GM19240 (cell line): Measurements from ENCODE around the gene PTPRN2.

ENCODE experiments used
- DNase-seq: peaks from one replicate; pipeline ENCODE4 v3.0.0; 2011; ENCODE audit warnings: low spot score; ENCODE audit not compliant: insufficient read length

Gene PTPRN2

DNA sequence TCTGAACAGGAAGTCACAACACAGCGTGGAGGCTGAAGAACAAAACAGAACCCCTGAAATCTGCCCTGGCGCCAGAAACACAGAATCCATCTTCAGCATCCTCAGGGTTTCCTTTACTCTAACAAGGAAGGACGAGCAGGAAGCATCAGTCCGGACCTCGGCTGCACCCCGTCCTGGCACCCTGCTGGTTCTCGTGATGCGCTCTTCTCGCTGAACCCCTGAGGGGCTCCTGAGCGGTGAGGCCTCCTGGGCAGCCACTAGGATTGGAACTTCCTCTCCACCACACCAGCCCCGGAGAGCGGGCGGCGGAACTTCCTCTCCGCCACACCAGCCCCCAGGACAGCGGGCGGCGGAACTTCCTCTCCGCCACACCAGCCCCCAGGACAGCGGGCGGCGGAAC lies 461.9 kb downstream of the PTPRN2 start:
- DNase-seq, result no peak

DNA sequence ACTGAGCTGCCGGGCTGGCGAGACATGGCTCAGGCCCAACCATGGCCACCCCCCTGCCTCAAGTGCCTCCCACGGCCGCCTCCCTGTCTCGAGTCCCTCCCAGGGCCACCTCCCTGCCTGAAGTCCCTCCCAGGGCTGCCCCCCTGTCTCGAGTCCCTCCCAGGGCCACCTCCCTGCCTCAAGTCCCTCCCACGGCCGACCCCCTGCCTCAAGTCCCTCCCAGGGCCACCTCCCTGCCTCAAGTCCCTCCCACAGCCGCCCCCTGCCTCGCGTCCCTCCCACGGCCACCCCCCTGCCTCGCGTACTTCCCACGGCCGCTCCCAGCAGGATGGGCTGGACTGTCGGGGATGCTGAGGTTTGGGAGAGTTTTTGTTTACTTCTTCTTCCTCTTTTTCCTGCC lies 462.5 kb downstream of the PTPRN2 start:
- no peak for DNase-seq

DNA sequence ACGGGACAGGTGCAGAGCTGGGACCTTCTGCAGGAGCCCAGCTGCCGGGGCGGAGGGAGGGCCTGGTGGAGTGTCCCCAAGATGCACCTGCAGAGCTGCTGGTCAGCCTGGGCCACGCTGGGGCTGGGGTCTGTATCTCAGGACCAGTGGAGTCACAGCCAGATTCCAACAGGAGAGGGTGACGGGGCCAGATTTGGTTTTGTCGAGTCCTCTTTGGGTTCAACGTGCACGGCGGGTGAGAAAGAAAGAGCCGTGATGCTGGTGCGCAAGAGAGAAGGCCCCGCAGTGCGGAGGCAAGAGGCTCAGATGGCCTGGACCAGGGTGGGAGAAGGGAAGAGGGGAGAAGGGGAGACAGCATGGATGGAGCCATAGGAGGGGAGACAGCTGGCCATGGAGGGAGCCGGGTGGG lies 462.9 kb downstream of the PTPRN2 start:
- DNase-seq, result no peak

DNA sequence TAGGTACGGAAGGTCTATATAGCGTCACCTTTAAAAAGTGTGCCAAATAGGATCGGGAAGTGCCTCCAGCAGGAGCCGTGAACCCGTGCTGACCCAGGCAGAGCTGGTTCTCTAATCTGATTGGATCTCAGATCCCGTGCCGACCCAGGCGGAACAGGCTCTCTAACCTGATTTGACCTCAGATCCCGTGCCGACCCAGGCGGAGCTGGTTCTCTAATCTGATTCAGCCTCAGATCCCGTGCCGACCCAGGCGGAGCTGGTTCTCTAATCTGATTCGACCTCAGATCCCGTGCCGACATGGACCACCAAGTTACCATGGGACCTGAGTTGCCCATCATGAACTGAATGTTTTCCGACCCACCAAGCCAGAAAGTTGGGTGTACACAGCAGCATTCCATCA lies 463.9 kb downstream of the PTPRN2 start:
- DNase-seq, result no peak

DNA sequence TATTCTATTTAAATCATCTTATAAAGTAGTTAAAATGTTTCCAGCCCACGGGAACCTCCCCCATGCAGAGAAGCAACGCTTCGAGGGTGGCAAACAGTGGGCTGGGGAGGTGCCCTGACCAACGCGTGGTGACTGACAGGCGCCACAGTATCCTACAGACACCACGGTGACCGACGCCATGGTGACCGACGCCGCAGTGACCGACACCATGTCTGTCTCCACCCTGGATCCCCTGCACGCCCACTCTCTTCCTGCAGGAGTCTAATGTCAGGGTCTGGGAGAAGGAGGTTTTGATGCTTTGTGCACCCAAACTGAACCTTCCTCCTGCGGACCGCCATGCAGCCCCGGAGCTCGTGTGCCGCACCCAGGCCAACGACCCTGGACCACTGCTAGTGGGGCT lies 464.4 kb downstream of the PTPRN2 start:
- no peak for DNase-seq

DNA sequence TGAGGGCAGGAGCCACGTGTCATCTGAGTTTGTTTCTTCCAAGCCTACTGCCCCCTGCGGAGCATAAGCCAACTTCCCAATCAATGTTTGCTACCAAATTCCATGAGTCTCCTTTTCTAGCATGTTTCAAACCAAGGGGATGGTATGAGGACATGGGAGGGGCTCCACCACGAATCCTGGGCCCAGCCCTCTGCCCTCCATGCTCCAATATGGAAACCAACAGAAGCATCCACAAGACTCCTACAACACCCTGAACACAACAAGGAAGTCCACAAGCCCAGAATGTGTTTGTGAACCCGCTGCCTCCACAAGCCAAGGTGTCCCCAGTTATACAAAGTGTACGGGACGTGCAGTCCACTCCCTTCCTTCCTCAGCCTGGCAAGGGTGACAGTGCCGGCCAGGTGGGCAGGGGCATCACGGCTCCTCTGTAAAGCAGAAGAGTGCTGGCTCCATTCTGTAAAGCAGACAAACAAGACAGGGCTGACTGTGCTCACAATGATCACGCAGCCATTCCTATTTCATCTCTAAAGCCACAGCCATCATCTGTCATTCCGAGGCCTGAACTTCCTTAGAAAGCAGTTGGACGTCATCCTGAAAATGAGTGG lies 466.1 kb downstream of the PTPRN2 start:
- no peak for DNase-seq

DNA sequence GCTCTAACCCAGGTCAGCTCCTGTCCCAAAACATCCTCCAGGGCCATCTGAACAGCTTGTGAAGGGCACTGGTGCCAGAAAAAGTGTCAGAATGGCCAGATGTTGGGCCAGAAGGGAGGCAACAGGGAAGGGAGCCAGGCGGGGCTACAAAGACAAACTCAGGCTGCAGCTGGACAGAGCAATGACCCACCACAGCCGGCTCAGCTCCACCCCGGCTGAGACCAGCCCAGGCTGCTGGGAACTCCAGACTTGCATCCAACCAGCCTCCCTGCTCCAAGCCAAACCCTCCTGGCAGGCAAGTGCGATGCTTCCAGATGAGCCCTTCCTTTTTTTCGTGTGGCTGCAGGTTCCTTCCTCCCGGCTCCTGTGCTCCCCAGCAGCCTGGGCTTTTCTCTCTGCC lies 466.9 kb downstream of the PTPRN2 start:
- no peak for DNase-seq

DNA sequence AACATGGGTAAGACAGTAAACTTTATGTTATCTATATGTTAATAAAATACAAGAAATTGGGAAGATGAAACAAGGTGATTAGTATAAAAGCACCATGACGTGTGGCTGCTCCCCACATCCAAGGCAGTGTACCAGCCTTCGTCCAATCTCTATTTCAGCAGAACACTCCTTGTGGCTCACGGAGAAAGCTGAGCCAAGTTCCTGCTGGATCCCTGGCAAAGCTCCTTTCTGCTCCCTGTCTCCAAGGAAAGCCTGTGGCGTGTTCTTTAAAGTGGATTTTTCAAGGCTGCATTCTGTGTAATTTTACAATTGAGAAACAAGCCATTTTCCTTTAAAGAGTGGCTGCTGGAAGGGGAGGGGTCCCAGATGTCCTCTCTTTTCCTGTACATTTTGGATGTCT lies 467.3 kb downstream of the PTPRN2 start:
- DNase-seq, result no peak

DNA sequence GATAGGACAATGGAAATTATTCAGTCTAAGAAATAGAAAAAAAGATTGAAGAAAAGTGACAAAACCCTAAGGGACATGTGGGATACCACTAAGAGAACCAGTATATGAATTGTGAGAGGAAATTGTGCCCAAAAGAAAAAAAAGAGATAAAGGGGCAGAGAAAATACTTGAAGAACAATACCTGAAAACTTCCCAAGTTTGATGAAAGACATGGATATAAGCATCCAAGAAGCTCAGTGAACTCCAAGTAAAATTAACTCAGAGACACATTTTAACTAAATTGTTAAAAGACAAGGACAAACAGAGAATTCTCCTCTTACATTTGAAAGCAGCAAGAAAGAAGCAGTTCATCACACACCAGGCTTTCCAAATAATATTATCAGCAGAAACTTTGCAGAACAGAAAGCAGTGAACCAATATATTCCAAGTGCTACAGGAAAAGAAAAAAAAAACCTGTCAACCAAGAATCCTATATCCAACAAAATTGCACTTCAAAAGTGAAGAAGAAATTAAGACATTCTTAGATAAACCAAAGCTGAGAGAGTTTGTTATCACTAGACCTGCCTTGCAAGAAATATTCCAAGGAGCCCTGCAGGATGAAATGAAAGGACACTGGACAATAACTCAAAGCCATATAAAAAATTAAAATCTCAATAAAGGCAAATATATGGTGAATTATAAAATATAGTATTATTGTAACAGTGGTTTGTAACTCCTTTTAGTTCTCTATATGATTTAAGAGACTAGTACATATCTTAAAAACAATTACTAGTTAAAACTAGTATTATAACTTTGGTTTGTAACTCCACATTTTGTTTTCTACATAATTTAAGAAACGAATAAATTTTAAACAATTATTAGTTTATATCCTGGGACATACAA lies 470.0 kb downstream of the PTPRN2 start:
- DNase-seq, result no peak

DNA sequence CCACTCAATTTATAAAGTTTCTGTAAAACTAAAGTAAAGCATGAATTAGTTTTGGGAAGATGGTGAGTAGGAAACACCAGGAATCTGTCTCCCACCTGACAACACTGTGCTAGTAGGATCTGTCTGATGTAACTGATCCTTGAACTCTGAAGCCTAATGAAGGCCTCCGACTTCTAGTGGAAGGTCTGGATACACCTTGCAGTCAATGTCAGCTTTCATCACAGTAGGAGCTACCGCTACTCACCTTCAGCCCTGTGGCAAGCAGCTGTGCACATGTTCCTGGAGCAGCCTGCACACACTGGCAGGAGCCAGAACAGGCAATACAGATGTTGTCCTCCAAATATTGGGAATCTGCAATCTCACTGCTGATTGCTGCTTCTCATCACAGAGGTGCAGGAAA lies 471.4 kb downstream of the PTPRN2 start:
- no peak for DNase-seq

DNA sequence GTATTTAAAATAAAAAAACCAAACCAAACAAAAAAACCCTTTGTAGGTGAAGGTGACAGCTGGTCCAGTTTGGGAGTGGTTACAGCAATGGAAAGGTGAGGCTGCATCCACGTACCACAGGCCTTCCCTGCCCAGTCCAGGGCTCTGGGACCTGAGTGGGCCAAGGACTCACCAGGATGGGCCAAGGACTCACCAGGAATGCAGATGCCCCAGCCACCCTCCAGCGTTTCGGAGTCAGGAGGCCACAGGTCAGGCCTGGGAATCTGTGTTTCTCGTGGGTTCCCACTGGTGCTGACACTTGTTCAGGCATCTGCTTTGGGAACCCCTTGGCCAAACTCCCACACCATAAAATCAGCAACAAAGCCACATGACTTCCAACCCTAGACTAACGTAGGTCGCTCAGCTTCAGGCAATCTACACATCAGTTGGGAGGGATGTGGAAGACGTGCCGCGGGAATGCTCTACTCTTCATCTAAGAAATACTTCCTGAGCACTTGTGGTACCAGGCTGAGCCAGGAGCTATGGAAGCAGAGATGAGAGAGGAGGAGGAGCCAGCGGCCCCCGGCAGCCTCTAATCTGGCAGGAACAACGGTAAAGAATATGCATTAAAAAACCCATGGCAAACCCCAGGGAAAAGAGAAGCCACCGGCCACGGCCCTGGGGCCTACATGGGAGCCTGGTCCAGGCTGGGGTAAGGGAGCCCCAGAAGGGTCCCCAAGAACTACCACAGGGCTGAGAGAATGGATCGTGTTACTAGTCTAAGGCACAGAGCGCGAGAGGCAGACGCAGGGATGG lies 473.4 kb downstream of the PTPRN2 start:
- no peak for DNase-seq

DNA sequence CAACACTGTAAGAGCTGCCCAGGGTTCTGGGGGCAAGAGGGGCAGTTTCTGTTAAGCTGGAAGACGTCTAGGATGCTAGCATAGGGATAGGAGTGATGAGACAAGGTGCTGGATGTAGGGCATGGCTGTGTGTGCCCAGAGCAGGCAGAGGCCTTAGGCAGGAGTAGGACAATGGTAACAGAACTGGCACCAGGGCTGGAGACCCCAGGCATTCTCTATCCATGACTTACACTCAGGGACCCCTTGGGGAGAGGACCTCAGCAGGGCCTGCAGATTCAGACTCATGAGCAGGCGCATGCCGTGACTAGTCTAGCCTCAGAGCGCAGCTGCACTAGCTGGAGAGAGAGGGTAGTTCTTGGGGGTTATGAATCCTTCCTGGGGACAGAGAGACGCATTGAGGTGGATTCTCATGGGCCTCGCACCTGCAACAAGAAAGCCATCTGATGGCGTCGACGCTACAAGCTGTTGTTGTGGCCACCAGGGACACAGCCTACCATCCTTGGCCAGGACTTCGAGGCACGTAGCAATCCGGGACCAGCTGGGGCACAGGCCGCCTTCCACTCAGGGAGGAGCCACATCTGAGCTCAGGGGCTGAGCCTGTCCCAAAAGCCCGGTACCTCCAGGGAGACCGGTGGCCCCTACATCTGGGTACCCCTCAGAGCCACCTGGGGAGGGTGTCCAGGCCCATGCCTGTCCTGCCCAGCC lies 474.1 kb downstream of the PTPRN2 start:
- no peak for DNase-seq

DNA sequence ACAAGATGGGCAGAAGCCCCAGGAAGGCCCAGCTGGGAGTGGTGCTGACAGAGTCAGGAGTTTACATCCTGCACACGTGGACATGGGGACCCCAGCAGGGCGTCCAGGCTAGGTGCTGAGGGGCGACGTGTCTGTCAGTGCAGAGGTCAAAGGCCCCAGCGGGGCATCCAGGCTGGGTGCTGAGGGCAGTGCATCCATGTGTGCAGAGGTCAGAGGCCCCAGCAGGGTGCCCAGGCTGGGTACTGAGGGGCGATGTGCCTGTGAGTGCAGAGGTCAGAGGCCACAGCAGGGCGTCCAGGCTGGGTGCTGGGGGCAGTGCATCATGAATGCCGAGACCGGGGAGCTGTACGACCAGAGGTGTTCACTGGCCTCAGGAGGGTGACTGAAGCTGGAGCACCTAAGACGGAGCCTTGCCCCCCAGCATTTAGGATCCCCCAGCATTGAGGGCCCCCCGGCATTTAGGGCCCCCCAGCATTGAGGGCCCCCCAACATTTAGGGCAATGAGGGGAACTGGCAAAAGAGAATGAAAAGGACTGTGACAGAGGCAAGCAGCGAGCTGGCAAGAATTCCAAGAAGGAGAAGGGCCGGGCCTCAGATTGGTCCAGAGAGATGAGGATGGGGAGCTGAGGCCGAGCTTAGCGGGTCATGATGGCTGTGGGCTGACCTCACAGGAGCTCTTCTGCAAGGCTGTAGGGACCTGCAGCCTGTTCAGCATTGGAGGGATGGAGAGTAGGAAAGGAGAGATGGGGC lies 474.9 kb downstream of the PTPRN2 start:
- DNase-seq, result no peak

DNA sequence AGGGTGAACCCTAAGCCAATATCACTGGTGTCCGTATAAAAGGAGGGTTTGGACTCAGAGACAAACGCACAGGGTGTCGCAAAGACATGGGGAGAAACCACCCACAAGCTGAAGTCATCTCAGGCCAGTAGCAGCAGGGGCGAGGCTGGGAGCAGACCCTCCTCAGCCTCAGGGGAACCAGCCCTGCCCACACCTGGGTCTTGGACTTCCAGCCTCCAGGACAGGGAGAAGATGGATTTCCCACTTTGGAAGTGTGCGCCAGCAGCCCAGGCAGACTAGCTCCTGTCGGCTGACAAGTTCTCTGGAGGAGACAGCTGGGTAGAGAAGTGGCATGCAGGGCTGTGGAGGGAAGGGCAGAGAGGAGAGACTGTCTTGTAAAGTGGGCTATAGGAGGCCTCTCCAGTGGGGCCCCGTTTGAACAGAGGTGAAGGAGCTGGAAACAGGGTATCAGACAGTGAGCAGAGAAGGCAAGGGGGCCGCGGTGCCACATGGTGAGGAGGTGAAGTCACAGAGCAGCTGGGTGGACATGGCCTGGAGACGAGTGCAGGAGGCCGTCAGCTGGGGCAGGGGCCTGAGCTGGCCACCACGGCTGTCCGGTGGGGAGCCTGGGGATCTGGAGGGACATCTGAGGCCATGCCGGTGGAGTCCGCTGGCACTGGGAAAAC lies 475.6 kb downstream of the PTPRN2 start:
- no peak for DNase-seq

DNA sequence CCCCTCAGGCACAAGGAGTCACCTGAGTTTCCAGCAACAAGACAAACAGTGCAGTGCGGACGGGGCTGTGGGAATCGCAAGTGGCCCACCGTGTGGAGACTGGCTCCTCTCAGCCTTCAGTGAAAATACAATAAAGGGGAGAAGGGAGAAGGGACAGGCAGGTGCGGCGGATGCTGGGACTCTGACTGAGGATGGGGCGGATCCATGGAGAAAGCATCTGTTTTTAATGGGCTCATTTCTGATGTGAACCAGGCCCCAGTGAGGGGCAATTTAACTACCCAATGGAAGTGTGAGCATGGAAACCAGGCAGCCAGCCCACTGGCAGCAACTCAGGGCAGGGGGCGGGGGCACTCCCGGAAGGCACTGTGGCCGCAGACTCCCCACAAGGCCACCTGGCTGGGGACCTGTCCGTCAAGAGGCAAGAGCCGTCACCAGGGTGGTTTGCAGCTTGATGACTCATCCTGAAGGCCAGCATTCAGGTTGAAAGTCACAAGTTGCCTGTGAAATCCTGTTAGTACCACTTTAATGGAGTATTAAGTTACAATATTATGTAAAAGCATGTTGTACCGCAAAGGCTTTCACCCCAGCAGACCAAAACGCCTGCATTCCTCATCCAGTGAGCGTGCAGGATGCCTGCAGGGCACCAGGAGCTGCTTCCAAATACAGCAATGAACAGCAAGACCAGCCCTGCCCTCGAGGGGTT lies 476.4 kb downstream of the PTPRN2 start:
- DNase-seq, result no peak

DNA sequence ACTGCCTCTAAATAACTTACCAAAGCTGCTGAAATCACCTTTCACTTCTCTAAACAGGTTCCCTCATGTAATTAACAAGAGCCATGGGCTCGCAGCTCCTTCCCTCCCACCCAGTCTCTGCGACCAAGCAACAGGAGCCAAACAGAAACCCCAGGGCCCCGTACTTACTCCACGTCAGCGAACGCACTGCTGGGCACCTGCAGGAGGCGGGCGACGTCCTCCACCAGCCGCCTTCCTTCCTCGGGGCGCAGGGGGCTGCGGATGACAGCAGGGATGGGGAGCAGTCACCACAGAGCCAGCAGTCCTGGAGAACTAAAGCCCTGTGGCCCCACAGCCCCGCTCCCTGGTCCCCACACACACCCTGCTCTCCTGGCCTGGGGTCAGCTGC lies 477.0 kb downstream of the PTPRN2 start:
- DNase-seq, result no peak

DNA sequence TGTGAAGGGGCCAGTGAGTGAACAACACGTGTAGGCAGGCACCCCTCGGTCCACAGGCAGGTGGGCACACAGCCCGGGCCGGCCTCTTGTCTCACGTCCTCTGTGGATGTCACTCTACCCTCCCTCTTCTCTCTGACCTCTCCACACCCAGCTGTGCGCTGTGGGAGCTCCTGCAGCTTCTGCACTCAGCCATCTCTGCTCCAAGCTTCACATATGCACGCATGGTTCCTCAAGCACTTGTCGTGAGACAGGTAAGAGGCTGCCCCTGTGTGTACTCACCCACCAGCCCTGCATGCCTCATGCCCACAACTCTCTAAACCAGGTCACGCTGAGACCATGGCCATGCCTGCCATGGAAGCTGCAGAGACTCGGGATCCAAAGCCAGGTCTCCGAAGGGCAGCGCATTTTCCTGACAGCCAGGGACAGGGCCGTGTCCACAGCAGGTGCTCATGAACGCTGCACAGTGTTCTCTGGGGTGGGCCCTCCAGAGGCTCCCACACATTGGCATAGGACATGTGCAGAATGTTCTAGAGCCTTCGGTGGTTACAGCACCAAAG lies 477.5 kb downstream of the PTPRN2 start:
- DNase-seq, result no peak

DNA sequence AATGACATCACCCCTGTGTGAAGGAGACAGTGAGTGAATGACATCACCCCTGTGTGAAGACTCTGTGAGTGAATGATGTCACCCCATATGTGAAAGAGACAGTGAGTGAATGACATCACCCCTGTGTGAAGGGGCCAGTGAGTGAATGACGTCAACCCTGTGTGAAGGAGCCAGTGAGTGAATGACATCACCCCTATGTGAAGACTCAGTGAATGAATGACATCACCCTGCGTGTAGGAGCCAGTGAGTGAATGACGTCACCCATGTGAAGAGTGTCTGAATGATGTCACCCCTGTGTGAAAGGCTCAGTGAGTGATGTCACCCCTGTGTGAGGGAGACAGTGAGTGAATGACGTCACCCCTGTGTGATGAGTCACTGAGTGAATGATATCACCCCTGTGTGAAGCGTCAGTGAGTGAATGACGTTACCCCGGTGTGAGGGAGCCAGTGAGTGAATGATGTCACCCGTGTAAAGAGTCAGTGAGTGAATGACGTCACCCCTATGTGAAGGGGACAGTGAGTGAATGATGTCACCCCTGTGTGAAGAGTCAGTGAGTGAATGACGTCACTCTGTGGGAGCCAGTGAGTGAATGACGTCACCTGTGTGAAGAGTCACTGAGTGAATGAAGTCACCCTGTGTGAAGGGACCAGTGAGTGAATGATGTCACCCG lies 478.1 kb downstream of the PTPRN2 start:
- DNase-seq, result no peak
